Epithelial cell of proximal tubule (primary cell): ENCODE results near the gene NR2F1. TPM values are rescaled to one million over a fixed set of nuclear protein-coding genes. Genes with fewer than 3 reads are reported as not detected.
A peak's percentile ranks its signal among the peaks of the same experiment; 100 is the strongest.

Source experiments
- DNase-seq: peaks from one replicate; pipeline ENCODE4 v3.0.0-alpha.2; 2011; ENCODE audit warnings: low read depth
- H3K4me3 ChIP-seq: 2 replicates; pipeline ENCODE4 v1.5.1; 2011; ENCODE audit warnings: low read depth, mild to moderate bottlenecking, low read length
- CTCF ChIP-seq: conservative IDR thresholded peaks from 2 replicates; pipeline ENCODE4 v1.5.1; 2012; ENCODE audit warnings: low read depth, mild to moderate bottlenecking, low read length
- total RNA-seq: library from RNA; depleted of rRNA; stranded (reverse); fragments of >200 nt; gene quantifications from 2 replicates; pipeline ENCODE4 v1.2.3, GENCODE V29; 2015

The NR2F1 gene
- total RNA-seq, 1 donor from 2014 or later, result 14.8 TPM

- no peak for TF ChIP-seq CTCF
- peak overlapping the region; percentile 70 for H3K4me3 ChIP-seq
- no peak for DNase-seq
Measured at GRCh38 chr5:93579692-93580062, 3.3 kb upstream of the NR2F1 start.

- TF ChIP-seq CTCF, result no peak
- peak overlapping the region; percentile 70 for H3K4me3 ChIP-seq
- no peak for DNase-seq
Measured at GRCh38 chr5:93580063-93580926, 2.7 kb upstream of the NR2F1 start.

DNA sequence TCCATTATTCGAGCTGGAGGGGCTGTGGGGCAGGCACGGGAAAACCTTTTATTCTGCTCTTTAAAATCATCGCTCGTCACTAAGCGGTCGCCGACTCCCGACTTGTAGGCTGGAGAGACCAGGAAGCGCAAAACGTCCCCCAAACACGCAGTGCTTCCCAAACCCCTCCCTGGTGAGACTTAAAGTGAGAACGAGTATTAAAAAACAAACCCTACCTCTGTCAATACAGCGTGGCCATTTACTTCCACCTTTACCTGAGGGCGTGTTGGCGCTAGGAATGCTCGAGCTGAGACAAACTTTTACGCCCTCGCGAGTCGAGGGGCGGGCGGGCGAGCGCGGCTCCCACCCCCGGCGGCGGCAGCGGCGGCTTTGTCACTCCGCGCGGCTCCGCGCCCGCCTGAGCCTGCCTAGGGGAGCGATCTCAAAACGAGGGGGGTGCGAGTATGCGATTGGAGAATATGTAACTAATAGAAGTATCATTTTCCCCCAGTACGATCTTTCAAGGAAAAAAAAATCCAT, 2.0 kb upstream of the NR2F1 start, which contains the start of gene NR2F1-AS1:
TSS of gene NR2F1-AS1 (minus strand) at position 293 of the 519 bp plus-strand sequence.
- TF ChIP-seq CTCF, result no peak
- DNase-seq, result no peak
- H3K4me3 ChIP-seq, result peak within 1 kb of the TSS; percentile 70

- TF ChIP-seq CTCF, result no peak
- no peak for DNase-seq
- peak overlapping the region; percentile 70 for H3K4me3 ChIP-seq
Measured at GRCh38 chr5:93582167-93582462, 907 bp upstream of the NR2F1 start.

- DNase-seq, result no peak
- TF ChIP-seq CTCF, result no peak
- H3K4me3 ChIP-seq, result peak overlapping the region; percentile 70
Measured at GRCh38 chr5:93583439-93583767, 381 bp downstream of the NR2F1 start.

DNA sequence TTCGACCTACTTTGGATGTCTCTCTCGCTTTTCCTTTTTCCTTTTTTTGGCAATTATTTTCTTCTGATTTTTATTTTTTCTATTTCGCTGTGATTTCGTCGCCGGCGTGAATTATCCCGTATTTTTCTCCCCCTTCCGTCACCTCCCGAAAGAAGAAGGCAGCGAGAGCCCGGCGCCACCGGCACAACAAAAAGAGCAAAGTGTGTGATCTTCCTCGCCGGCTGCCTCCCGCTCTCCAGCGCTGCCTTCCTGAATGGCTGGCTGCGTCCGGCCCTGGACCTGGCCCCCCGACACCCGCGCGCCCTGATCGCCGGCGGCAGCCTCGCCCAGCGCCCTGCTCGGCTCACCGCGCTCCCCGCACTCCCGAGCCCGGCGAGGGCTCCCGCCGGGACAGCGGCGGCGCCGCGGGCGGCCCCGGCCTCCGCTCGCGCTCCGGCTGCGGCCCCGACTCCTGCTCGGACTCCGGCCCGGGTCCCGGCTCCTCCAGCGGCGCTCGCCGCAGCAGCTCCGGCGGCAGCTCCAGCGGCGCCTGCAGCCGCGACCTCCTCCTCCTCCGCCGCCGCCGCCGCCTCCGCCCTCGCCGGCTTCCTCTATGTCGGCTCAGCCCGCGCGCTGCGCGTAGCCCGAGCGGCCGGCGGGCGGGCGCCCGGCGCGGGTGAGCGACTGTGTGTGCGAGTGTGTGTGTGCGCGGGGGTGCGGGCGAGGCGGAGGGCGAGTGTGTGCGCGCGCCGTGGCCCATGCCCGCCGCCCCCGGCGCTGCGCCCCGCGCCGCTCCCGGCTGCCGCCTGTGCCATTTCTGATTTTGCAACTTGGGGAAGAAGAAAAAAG, 960 bp downstream of the NR2F1 start:
- DNase-seq, result no peak
- no peak for TF ChIP-seq CTCF

More for the DNA sequence above, 960 bp downstream of the NR2F1 start:
- H3K4me3 ChIP-seq, result peak overlapping the region; percentile 70
